Suprapubic skin (tissue), 4 donors: ENCODE measurements around the gene WASF1. TPM values are rescaled to one million over a fixed set of nuclear protein-coding genes. Genes with fewer than 3 reads are reported as not detected.
A peak's percentile ranks its signal among the peaks of the same experiment; 100 is the strongest.

Source experiments
- DNase-seq, 2 donors: peaks; one replicate each; pipeline ENCODE4 v3.0.0-alpha.2; 2019; ENCODE audit warnings: low spot score in 2 of 2
- H3K27ac ChIP-seq: fragments of 200-600 bp; sonication (generic); one replicate; pipeline ENCODE4 v1.5.1; 2019
- H3K27me3 ChIP-seq: fragments of 200-600 bp; sonication (generic); one replicate; pipeline ENCODE4 v1.5.1; 2019
- H3K36me3 ChIP-seq: fragments of 200-600 bp; sonication (generic); one replicate; pipeline ENCODE4 v1.5.1; 2019
- H3K4me1 ChIP-seq: fragments of 200-600 bp; sonication (generic); one replicate; pipeline ENCODE4 v1.5.1; 2019
- H3K4me3 ChIP-seq: fragments of 200-600 bp; sonication (generic); one replicate; pipeline ENCODE4 v1.5.1; 2019; ENCODE audit warnings: mild to moderate bottlenecking
- H3K9me3 ChIP-seq: fragments of 200-600 bp; sonication (generic); one replicate; pipeline ENCODE4 v1.5.1; 2019
- EP300 ChIP-seq: sonication (generic); formaldehyde crosslinking; IDR thresholded peaks from one replicate; pipeline ENCODE4 v1.6.1; 2017; ENCODE audit warnings: antibody characterized with exemption
- POLR2A ChIP-seq, 2 donors: fragments of 450-650 bp; IDR thresholded peaks; one replicate each; pipeline ENCODE4 v1.6.1; 2017; ENCODE audit warnings: antibody characterized with exemption in 2 of 2, mild to moderate bottlenecking in 2 of 2, moderate library complexity in 2 of 2
- POLR2AphosphoS5 ChIP-seq, 3 donors: sonication (generic); formaldehyde crosslinking; IDR thresholded peaks; one replicate each; pipeline ENCODE4 v1.6.1; 2017; ENCODE audit warnings: antibody characterized with exemption in 3 of 3
- WGBS: methylation state at CpG from one replicate; pipeline ENCODE4 v1.1.5; 2018; 5-methylcytosine and 5-hydroxymethylcytosine counted together
- total RNA-seq, 4 donors: library from RNA; depleted of rRNA; stranded (reverse); fragments of >200 nt; gene quantifications; one replicate each; pipeline ENCODE4 v1.1.0, GENCODE V29; 2016
- TF ChIP-seq, protein P1 (sequence below), 2 donors: fragments of 200-600 bp in 1 of 2; fragments of 450-650 bp in 1 of 2; sonication (generic) in 1 of 2; IDR thresholded peaks; one replicate each; pipeline ENCODE4 v1.5.1; 2016 to 2019; ENCODE audit warnings: antibody characterized with exemption in 2 of 2, mild to moderate bottlenecking in 1 of 2, moderate library complexity in 1 of 2

WASF1 gene
- total RNA-seq, 4 donors from 2014 or later = 5.9 to 10.9 (median 6.2) TPM

GRCh38 chr6:110054664-110055386 lies 124.6 kb downstream of the WASF1 start:
- DNase-seq = no peak
- WGBS = 87% methylated on average over 15 of the region's 15 CpGs
- no peaks in the 10 kb centered on the region for H3K9me3 ChIP-seq

DNA sequence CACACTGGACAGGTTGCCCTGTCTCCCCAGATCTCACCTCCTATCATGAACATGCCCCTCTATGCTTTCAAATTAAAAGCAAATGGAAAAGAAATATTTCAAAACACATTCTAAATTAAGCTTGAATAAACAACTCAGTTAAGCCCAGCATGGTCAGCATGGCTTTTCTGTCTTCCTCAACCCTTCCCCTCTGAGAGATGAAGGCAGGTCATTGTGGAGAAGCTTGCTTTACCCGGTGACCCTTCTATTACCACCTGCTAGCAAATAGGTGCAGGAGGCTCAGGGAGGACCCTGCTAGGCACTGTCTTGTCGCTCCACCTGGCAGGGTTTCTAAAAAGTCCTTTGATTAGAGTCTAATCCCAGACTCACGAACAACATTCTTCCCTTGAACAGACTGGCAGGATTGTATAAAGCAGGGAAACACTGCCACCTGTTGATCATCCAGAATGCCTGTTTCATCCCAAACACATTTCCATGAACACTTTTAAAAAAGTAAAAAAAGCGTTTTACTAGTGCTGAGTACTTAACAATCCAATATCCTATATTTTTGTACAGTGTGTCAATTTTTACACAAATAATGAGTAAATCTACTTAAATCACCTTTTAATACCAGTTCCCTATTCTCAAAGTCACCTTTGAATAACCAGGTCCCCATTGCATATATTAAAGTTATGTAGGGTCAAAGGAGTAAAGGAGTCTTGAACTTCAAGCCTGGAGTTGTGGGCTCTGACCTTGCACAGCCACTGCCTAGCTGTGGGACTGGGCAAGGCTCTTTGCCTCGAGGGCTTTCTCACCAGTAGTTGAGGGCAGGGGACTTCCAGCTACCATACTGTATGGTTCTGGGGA lies 125.9 kb downstream of the WASF1 start:
- no peak for TF ChIP-seq POLR2A (IDR thresholded peaks at IDR 0.05)
- TF ChIP-seq, protein P1, sequence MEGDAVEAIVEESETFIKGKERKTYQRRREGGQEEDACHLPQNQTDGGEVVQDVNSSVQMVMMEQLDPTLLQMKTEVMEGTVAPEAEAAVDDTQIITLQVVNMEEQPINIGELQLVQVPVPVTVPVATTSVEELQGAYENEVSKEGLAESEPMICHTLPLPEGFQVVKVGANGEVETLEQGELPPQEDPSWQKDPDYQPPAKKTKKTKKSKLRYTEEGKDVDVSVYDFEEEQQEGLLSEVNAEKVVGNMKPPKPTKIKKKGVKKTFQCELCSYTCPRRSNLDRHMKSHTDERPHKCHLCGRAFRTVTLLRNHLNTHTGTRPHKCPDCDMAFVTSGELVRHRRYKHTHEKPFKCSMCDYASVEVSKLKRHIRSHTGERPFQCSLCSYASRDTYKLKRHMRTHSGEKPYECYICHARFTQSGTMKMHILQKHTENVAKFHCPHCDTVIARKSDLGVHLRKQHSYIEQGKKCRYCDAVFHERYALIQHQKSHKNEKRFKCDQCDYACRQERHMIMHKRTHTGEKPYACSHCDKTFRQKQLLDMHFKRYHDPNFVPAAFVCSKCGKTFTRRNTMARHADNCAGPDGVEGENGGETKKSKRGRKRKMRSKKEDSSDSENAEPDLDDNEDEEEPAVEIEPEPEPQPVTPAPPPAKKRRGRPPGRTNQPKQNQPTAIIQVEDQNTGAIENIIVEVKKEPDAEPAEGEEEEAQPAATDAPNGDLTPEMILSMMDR (IDR thresholded peaks at IDR 0.05) = peak; percentile 23 to 69
- Histone ChIP-seq H3K4me3 (no peak overlapping the region), H3K27me3 (peaks cover 3% of the 10 kb centered on the region), H3K27ac (no peak overlapping the region), H3K9me3 (no peaks in the 10 kb centered on the region), H3K4me1 (peaks cover 3% of the 10 kb centered on the region), H3K36me3 (no peaks in the 10 kb centered on the region)
- WGBS = 20% methylated on average over 5 of the region's 5 CpGs
- no peak for DNase-seq

More at GRCh38 chr6:110054664-110055386, 124.6 kb downstream of the WASF1 start:
- peaks cover 3% of the 10 kb centered on the region for H3K4me1 ChIP-seq
- no peak overlapping the region for H3K4me3 ChIP-seq
- TF ChIP-seq EP300 (no peak), POLR2A (IDR thresholded peaks at IDR 0.05) (no peak), POLR2AphosphoS5 (IDR thresholded peaks at IDR 0.05) (no peak)
- TF ChIP-seq, protein P1 (IDR thresholded peaks at IDR 0.05) = no peak
- no peaks in the 10 kb centered on the region for H3K36me3 ChIP-seq
- no peak overlapping the region for H3K27ac ChIP-seq
- H3K27me3 ChIP-seq = no peaks in the 10 kb centered on the region

GRCh38 chr6:110050440-110050813 lies 129.0 kb downstream of the WASF1 start:
- Histone ChIP-seq H3K4me1 (peaks cover 3% of the 10 kb centered on the region), H3K27me3 (peaks cover 3% of the 10 kb centered on the region), H3K9me3 (no peaks in the 10 kb centered on the region), H3K36me3 (no peaks in the 10 kb centered on the region), H3K27ac (no peak overlapping the region), H3K4me3 (no peak overlapping the region)
- no peak for DNase-seq
- 83% methylated on average over 3 of the region's 3 CpGs for WGBS
- TF ChIP-seq POLR2AphosphoS5 (IDR thresholded peaks at IDR 0.05) = no peak
- TF ChIP-seq, protein P1 (IDR thresholded peaks at IDR 0.05) = no peak

Other genes starting within 250 kb of the WASF1 start
- not detected for gene GPR6, start 201.4 kb downstream of the WASF1 start, total RNA-seq
- 10 to 100 TPM; 12.3 to 18.6 (median 16.3) TPM for gene CDC40, start 757 bp upstream of the WASF1 start, total RNA-seq
- 1 to 10 TPM in 1 of 4 donors, under 1 TPM in 1, not detected in 2; 0.45 to 1.7 TPM for gene METTL24, start 178.7 kb upstream of the WASF1 start, total RNA-seq
- gene DDO, start 235.9 kb upstream of the WASF1 start, total RNA-seq = 1 to 10 TPM in 1 of 4 donors, under 1 TPM in 1, not detected in 2; 0.81 to 1.1 TPM